AML-193 (cell line): ENCODE results near the gene UPK3BL2.
"Not testable (repeated sequence)": the region's sequence is repeated elsewhere in the genome, so short reads cannot be mapped to it uniquely, and the experiment has no call there.

ENCODE experiments used
- DNase-seq, 2 experiments: peaks; one replicate each; lab custom pipeline; 2025; lab: John Stamatoyannopoulos, UW

Gene UPK3BL2

GRCh38 chr7:102531583-102531982 is 11.9 kb downstream of the UPK3BL2 start:
- not testable (repeated sequence) for DNase-seq

- not testable (repeated sequence) for DNase-seq
These were observed 15.4 kb downstream of the UPK3BL2 start for GRCh38 chr7:102527822-102528793.

- not testable (repeated sequence) for DNase-seq
These were observed 16.3 kb downstream of the UPK3BL2 start for GRCh38 chr7:102527182-102527581.

- not testable (repeated sequence) for DNase-seq
These were observed 18.7 kb downstream of the UPK3BL2 start for GRCh38 chr7:102524803-102525202.

- not testable (repeated sequence) for DNase-seq
These were observed 22.7 kb downstream of the UPK3BL2 start for GRCh38 chr7:102520797-102521196.

- DNase-seq = not testable (repeated sequence)
These were observed 25.8 kb downstream of the UPK3BL2 start, which contains the start of gene RASA4B for GRCh38 chr7:102517550-102518147. RASA4B (minus strand) TSS chr7:102517777; CDS start chr7:102517710, 67 bp downstream.

- DNase-seq = not testable (repeated sequence)
These were observed 26.5 kb downstream of the UPK3BL2 start for GRCh38 chr7:102516951-102517350.

GRCh38 chr7:102515889-102516288 is 27.6 kb downstream of the UPK3BL2 start:
- DNase-seq = not testable (repeated sequence)

GRCh38 chr7:102514881-102515721 is 28.4 kb downstream of the UPK3BL2 start:
- DNase-seq = not testable (repeated sequence)

- DNase-seq = not testable (repeated sequence)
These were observed 30.8 kb downstream of the UPK3BL2 start for GRCh38 chr7:102512642-102513221.

GRCh38 chr7:102511860-102512522 is 31.5 kb downstream of the UPK3BL2 start:
- not testable (repeated sequence) for DNase-seq

- DNase-seq = not testable (repeated sequence)
These were observed 32.9 kb downstream of the UPK3BL2 start for GRCh38 chr7:102510575-102510974.

- DNase-seq = not testable (repeated sequence)
These were observed 35.9 kb downstream of the UPK3BL2 start for GRCh38 chr7:102507410-102508088.

GRCh38 chr7:102505298-102506185 is 38.0 kb downstream of the UPK3BL2 start:
- DNase-seq = not testable (repeated sequence)

- DNase-seq = not testable (repeated sequence)
These were observed 40.4 kb downstream of the UPK3BL2 start for GRCh38 chr7:102503141-102503540.

GRCh38 chr7:102498321-102498720 is 45.2 kb downstream of the UPK3BL2 start:
- not testable (repeated sequence) for DNase-seq

- DNase-seq = not testable (repeated sequence)
These were observed 46.2 kb downstream of the UPK3BL2 start for GRCh38 chr7:102497308-102497707.

- DNase-seq = not testable (repeated sequence)
These were observed 46.6 kb downstream of the UPK3BL2 start for GRCh38 chr7:102496861-102497260.

GRCh38 chr7:102494473-102495149 is 48.9 kb downstream of the UPK3BL2 start:
- DNase-seq = not testable (repeated sequence)
